NCI-H774 (cell line): ENCODE data around the gene CNPY1.

Experiments used
- DNase-seq: peaks from one replicate; lab custom pipeline; 2025; lab: John Stamatoyannopoulos, UW

The CNPY1 gene

DNA sequence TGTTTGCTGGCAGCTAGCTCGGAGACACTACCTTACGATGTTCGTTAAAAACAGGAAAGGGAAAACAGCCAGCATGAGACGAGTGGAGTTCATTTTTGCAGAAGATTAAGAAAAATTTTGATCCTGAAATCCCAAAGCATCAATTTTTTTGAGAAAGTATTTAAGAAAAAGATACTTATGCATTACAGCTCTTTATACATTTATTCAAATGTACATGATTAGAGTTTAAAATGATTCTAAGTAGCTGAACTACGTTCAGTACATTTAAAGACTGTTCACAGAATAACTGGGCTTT, 34.7 kb downstream of the CNPY1 start:
- no peak for DNase-seq

DNA sequence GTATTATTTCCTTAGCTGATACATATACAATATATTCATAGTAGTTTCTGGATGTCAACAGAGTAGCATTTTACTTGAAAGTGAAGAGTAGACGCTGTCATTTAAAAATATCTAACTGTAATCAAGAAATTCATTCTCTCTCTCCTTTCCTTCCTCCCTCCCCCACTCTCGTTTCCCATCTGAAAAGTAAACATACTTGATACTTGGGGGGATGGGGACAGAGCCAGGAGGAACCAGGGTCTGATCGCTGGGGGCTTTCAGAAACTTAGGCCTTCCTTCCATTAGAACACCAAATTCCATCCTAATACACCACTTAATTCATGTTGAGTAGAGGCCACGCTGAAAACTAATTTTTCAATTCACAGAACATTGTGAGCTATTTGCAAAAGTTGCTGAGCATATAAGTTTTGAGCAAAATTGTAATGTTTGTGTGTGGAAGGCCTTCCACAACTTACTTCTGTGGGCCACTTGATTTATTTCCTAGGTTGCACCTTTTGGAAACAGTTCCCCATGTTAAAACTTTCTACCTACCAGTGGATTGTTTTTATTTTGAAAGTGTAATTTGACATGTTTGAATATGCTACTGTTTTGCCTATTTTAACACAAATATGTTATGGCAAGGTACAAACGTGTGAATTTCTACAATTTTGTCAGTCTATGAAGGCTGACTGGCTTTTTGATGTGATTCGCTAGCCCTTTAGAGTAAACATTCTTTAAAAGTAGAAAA, 35.2 kb downstream of the CNPY1 start:
- no peak for DNase-seq

DNA sequence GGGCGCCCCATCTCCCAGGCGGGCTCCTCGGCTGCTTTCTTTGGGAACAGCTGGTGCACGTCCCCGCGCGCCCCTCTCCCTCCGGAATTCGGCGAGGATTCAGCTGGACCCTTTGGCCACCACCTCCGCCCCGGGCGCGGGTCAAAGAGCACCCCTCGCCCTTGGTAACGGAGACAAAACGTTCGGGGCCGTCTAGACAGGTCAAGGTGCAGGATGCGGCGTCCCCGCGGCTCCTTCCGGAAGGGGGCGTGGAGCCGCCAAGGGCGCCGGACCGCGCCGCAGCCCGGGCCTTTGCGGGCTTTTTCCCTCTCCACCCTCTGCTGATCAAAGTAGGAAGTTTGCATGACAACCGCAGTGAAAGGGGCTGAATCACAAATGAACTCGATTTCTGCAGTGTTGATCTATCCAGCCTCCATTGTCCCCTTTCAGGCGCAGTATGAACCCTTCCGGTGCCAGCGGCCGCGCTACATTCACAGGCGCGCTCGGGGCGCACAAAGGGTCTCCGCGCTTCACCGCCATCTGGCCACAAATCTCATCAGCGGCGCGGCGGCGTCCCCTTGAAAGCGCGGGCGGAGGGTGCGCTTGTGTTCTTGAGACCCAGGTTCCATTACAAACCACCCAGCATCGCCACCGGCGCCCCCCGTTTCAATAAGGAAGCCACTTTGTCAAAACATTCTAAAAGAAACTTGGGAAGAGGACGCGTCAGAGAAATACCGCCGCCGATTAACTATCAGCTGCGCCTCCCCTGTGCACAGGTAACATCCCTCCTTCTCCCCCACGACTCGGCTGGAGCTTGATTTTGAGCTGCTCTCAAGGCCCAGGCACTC, 36.4 kb downstream of the CNPY1 start:
- DNase-seq = no peak

DNA sequence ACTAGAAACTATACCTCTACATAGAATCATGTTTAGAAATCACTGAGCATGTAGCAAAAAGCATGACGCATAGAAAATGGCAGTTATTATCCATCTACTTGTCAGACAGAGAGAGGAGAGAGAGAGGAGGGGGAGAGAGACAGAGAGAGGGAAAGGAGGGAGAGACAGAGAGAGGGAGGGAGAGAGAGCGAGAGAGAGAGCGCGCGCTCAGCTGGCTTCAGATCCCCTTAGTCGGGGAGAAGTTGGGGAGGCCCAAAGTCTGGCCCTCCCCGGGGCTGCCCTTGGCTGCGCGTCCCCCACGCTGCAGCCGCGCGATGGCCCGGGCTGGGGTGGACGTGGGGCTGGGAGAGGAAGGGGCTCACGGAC, 37.0 kb downstream of the CNPY1 start:
- no peak for DNase-seq

DNA sequence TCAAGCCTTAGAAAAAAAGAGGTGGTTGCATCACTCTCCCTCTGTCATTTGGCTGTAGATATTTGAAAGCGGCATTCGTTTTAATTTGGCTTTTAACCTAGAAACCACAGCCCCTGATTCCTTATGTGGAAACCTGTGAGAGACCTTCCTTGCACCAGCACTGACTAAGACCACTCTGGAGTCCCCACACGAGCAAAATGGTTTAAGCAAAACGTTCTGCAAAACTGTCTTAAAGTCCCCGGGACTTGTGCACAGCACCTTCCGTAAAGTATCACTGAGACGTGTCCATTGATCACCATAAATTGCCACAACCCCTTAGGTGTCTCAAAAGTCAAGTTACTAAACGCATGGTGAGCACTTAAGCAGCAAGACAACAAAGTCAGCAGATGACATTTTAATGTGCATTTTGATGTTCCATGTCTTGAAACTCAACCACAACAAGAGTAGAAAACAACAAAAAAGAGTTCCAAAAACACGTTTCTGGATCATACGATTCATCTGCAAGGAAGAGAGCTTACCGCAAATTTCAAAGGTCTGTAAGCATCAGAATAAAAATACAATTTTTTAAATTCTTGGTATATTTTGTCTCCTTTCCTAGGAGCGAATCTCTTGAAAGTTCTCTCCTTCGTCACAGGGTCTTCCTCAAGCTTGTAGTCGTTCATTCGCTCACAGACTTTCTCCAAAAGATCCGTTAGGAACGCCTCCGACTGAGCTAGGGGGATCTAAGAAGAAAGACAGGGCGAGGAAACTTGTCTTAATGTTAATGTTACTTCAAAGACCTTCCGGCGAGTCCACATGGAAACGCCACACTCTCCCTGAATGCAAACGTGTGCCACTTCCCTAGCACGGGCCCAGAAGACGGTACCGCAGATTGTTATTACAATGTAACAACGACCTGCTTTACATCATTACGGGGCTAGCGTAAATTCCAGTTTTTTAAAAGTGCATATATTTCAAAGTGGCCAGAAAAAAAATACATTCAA, 37.7 kb downstream of the CNPY1 start:
- no peak for DNase-seq

DNA sequence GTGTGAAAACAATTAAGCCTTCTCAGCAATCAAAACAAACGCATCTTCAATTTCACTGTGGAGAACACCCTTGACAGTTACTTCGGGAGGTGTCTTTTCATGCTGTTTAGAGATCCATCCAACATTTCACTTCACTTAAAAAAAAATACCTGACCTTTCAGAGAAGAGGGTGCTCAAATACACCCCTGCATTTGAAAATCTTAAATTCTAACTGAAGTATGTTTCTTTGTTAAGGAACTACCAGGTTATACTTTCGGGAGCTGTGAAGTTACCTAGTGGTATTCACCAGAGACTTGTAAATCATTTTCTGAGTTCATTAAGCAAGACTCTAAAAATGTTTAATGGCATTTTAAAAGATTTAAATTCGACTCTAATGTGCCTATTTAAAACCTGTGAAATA, 38.8 kb downstream of the CNPY1 start:
- no peak for DNase-seq

DNA sequence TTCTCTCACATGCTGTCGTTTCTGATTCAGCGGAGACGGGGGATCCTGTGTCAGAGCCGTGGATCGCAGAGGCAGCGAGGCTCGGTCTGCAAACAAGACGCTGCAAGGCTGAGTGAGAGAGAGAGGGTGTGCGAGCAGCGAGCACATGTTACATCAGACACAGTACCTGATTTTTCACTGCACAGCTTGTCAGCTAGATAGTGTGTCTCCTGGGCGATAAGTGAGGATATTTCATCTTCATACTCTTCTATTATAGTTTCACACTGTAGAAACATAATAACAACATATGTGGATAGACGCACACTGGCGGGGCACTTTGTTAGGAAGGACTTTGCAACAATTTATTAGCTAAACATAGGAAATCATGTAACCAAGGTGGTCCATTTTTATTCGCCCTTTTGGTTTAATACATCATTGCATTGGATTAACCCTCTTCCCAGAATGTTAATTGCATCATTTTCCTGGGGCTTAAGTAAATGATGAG, 39.5 kb downstream of the CNPY1 start:
- DNase-seq = no peak

DNA sequence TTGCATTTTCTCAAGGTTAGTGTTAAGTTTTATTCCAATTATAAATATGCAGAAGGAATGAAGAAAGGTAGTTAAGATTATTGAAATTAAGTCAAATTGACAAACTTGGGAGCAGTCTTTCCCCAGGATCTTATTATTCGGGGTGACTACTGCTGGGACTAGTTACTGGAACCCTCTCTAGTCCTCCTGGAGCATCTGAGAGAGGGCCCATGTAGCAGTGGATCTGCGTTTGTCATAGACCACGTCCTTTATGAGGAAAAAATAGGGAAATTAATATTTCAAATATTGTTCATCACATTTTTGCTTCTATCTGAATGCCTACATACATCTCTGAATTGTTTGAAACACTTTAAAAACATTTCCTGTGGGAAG, 41.0 kb downstream of the CNPY1 start:
- DNase-seq = no peak

DNA sequence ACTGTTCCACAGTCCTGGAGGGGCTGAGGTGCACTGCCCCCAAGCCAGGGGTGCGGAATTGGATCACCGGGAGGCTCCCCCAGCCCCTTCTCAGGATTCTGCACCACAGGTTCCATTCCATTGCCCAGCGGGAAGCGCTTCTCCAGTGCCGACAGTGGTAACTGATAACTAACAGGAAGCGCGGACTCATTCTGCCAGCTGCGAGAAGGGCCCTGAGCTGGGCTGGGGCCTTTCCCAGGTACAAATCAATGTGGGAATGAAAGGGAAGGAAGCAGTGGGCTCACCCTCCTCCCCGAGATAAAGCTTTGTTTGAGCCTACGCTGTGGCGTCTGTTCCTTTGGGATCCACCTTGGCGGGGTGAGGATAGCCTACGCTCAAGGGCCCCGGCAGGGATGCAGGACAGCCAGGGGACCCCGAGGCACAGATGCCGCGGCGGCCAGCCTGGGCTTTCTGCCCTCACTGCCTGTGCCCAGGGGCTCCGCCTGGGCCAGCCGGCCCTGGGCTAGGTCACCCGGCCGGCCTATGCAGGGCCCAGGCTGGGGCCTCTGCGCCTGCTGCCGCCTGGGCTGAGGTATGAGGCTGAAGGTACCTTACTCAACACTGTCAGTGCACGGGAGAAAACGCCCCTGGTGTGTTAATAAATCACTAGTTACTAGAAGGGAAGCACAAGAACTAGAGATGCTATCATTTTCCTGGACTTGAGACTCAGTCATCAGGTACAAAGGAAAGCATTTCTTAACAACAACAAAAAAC, 49.0 kb downstream of the CNPY1 start:
- DNase-seq = no peak

DNA sequence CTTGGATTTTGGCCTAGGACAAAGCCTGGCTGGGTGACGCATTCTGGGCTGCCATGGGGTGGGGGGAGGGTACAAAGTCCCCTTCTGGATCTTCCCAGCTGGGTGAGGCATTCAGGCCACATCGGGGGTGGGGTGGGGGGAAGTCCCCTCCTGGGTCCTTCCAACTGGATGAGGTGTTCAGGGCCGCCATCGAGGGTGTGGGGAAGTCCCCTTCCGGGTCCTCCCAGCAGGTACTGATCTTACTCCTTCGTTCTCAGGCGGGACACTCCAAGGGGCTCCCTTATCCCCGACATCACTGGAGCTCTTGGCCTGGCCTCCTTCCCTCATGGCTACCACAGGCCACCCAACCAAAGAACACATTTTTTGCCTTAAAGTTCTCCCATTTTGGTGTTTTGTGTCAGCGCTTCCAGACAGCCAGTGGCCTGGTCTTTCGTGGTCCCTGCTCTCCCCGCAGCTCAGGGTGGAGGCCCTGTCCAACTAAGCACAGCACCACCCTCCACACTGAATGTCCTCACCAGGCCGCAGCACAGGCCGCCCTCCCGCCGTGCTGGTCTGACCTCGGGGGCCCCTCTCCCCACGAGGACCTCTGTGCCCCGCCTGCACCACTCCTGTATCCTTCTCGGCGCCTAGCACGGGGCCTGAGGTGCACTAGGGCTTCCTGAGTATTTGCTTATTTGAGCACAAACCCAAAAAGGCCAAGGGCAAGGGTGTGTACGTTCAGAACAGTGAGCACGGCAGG, 49.9 kb downstream of the CNPY1 start:
- DNase-seq = no peak

DNA sequence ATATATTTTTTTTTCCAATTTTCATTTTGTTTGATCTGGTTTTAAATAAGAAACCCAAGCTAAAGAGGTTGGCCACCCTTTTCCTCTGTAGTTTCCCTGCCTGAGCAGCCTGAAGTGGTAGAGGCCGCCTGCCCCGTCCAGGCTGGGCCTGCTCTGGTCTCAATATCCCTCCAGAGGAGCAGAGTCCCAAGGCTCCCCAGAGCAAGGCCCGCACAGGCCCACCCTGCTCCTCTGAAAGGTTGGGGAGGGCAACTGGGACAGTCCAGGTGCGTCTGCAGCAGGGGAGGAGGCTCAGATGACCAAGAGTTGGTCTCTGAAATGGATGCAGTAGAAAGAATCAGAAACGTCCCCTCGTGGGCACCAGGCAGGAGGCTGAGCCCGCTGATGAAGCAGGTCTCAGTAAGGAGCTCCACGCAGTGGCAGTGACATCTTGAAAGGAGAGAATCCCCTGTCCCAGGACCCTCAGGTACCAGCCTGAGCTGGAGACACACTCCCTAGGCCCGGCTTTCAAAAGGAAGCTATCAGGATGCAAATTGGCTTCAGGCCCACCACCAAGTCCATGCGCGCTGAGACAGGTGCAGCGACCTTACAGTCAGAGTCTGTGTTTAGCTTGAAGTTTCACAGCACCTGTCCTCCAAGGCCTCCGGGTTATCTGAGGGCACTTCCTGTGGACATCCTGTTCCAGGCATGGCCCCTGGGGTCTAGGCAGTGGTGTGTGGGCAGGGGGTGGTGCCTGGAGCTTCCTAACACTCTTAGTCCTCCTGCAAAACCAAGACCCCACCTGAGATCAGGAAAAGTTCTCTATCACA, 50.7 kb downstream of the CNPY1 start:
- DNase-seq = no peak

DNA sequence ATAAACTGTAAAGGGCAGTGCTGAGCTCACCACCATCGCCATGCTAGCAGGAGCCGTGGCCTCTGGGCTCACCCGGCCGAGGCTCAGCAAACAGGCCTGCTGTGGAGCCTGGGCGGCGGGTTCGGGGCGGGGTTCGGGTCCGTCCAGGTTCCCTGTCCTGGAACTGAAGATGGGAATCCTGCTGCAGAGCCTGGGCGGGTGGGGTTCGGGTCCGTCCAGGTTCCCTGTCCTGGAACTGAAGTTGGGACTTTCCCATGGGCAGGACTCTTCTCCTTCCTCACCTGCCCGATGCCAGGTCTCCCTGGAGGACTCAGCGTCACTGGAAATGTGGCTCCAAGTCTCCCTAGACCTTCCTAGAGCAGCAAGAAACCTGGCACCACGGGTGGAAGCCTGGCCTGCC, 51.8 kb downstream of the CNPY1 start:
- DNase-seq = no peak

DNA sequence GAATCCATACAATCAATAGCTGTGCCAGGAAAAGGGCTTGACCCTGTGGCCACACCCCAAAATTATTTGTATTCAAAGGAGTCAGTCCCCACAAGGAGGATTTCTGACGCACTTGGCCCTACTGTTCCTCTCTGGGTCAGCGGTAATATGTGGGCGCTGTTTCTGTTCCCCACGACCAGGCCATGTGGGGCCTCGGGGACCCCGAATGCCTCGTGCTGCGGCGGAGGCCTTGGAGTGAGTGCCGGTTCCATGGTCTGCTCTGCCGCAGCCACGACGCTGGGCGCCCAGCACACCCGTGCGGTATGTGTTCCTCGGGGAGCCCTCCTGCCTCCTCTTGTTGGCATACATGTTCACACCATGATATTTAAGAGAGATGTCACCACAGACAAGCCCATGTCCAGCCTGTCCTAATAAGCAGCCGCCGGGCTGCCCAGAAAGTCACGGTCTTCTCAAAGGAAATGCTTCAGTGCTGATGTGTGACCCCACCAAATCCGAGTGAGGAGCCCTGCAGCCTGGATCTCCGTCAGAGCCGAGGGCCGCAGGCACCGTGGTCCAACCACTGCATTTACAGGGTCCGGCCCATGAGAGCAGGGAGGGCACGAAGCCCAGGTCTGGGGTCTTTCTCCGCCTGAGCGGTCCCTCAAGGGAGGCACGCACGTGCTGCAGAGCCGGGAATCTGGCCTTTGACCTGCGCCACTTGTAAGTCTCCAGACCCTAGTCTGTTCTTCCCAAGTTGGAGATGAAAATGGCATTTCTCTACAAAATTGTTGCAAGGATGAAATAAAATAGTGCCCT, 52.4 kb downstream of the CNPY1 start:
- no peak for DNase-seq

DNA sequence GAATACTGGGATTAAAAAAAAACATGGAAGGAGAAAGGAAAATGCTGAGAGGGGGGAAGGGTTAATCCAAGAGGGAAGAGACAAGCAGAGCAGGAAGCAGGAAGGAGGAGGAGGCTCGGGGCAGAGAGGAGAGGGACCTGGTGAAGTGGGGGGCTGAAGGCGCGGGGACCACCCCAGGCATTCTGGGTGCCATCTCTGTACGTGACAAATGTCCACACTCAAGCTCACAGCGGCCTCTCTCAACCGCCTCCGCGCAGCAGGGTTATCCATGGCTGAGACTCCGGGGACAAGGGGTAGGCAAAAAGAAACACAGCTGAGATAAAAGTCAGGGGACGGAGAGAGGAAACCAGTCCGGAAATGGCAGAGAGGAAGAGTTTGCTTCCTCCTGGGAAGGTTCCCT, 54.5 kb downstream of the CNPY1 start:
- no peak for DNase-seq

DNA sequence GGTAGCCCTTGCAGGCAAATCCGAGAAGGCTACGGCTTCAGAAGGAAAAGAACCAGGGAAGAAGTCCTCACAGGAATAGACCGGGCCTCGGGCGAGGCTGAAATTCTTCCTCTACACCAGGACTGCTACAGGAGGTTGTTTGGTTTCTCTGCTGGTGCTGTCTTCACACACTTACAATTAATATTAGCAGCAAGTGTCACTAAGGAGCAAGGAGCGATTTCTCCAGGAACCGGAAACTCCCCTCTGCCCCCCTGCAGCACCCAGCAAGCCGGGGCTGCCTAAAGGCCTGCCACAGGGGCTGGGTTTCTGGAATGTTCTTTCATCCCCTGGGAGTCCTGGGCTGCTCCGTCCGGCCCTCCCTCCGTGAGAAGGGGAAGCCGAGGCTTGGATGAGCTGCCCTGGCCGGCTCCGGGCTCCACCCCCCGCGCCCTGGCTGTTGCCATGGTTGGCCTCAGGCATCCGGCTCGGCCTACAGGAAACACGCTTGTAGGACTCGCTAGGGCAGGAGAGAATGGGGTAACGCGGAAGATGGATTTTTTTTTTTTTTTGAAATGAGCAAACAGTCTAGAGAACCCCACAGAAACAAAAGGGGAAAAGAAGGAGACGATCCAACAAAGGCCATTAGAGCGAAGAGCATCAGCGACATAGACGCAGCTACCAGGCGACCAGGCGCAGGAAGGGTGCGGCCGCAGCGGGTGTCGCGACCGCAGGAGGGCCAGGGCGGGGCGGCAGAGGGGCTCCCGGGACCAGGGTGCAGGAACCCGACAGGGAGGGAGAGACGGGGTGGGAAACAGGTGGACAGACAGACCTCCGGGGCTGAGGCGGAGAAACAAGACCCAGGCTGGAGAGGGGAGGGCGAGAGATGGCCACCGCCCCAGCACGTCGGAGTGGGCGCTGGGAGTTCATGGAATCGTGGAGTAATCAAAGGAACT, 55.4 kb downstream of the CNPY1 start:
- no peak for DNase-seq

DNA sequence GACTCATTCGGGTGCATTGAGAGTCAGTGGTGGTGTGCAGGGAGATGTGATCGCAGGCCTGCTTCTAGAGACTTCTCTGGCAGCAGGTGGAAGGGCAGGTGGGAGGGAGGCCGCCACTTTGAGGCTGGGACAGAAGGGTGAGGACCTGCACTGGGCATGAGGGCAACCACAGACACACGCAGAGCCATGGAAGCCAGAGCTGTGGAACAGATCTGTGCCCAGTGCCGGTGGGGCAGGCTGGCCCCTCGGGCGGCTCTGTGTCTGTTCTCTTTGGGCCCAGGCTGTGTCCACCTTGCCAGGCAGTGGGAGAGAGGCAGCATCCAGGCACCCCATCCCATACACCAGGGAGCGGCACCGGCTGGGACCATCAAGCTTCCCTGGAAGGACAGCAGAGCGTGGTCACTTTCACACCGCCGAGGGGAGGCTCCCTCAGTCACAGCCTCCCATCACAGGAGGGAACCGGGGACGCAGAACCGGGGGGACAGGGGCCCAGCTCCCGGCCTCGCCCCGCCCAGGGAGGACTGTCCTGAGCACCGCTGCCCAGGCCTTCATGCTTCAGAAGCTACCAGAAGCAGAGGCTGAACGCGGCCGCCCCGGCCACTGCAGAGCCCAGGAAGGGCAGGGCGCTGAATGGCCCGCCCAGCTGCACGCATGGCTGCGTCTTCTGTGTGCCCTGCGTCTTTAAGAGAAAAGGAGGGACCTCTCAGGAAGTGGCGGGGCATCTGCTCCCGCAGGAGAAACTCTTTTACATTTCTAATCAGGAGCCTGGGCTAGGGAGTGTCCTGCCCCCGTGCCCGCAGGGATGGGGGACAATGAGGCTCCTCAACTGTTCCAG, 56.3 kb downstream of the CNPY1 start:
- DNase-seq = no peak

DNA sequence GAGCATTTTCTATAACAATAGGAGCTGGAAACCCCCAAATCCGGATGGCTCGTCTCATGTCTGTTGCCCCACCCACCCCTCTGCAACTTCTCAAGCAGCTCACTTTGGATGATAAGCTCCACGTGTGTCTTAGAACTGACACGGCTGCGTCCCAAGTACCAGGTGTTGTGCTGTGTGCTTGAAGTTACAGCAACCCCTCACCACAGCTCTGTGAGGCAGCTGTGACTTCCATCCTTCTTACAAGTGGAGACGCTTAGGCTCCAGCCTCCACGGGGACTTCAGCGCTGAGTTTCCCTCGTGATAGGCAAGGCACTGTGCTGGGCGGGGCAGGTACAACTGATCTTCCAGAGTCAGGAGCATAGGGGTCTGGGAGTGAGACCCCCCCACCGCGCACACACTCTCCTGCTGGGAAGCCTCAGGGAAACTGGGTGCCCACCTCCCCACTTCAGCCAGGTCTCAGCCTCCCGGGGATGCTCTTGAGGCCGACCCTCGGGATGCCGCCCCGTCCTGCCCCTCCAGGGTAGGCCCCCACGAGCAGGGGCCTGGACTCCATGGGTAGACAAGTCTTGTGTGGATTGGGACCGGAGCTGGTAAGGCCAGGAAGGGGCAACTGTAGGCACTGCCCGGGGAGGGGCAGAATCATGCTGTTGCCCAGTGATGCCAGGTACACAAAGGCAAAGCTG, 57.1 kb downstream of the CNPY1 start:
- DNase-seq = no peak
